Measurements from ENCODE around the gene NUMBL.

NUMBL gene

GRCh38 chr19:40681039-40681438 lies 9.4 kb downstream of the NUMBL start:
- Mint-ChIP-seq H3K4me1 (peaks cover 9% of the 10 kb centered on the region), H3K36me3 (ENCODE audit: low read depth) (peaks cover 47% of the 10 kb centered on the region), H3K9me3 (no peaks in the 10 kb centered on the region), H3K27me3 (ENCODE audit: low read depth) (no peaks in the 10 kb centered on the region), H3K27ac (no peak overlapping the region), H3K4me3 (no peak overlapping the region)
- no peak for TF ChIP-seq CTCF (IDR thresholded peaks at IDR 0.05; ENCODE audit: unreplicated experiment in 3 of 3)

DNA sequence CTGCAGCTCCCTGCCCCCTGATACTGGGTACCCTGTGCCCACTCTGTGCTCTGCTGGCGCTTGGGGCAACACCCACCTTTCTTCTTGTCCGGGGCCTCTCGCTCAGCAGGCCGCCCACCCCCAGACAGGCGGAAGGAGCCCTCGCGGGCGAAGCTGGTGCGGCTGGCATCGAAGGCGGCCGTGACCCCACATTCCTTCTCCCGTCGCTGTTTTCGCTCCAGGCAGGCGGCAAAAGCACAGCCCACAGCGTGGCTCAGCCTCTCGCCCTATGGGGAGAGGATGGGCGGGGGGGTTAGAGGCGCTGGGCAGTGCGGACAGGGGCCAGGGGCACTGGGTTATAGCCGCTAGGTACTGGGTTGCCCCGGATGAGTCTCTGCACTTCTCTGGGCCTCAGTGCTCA lies 13.3 kb downstream of the NUMBL start:
- Mint-ChIP-seq H3K9me3 (no peaks in the 10 kb centered on the region), H3K27me3 (ENCODE audit: low read depth) (no peaks in the 10 kb centered on the region), H3K4me3 (no peak overlapping the region), H3K4me1 (no peaks in the 10 kb centered on the region), H3K36me3 (ENCODE audit: low read depth) (peaks cover 33% of the 10 kb centered on the region), H3K27ac (no peak overlapping the region)
- TF ChIP-seq CTCF (IDR thresholded peaks at IDR 0.05; ENCODE audit: unreplicated experiment in 3 of 3), result no peak

DNA sequence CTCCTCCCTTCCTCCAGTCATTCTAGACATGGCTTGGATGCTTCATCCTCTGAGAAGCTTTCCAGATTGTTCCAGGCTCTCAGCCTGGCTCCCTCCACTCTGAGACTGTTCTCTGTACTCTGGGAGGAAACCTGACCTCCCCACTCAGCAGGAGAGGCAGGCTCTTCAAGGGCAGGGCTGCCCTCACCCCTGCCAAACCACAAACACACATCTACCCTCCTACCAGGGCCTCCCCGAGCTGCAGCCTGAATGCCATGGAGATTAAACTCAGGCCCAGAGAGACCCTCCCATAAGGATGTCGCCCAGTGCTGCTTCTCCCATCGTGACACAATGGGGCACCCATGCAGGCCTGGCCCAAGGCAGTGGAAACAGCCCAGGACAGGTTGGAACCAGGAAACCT lies 16.2 kb downstream of the NUMBL start:
- H3K4me1 Mint-ChIP-seq, result no peaks in the 10 kb centered on the region
- no peak overlapping the region for H3K27ac Mint-ChIP-seq
- H3K9me3 Mint-ChIP-seq, result peaks cover 3% of the 10 kb centered on the region
- H3K36me3 Mint-ChIP-seq (ENCODE audit: low read depth), result peaks cover 42% of the 10 kb centered on the region
- no peak for TF ChIP-seq CTCF (IDR thresholded peaks at IDR 0.05; ENCODE audit: unreplicated experiment in 3 of 3)
- H3K27me3 Mint-ChIP-seq (ENCODE audit: low read depth), result no peaks in the 10 kb centered on the region
- H3K4me3 Mint-ChIP-seq, result no peak overlapping the region

- H3K27ac Mint-ChIP-seq, result no peak overlapping the region
- TF ChIP-seq CTCF (IDR thresholded peaks at IDR 0.05; ENCODE audit: unreplicated experiment in 3 of 3), result no peak
- peaks cover 47% of the 10 kb centered on the region for H3K36me3 Mint-ChIP-seq (ENCODE audit: low read depth)
- no peak overlapping the region for H3K4me3 Mint-ChIP-seq
- no peaks in the 10 kb centered on the region for H3K27me3 Mint-ChIP-seq (ENCODE audit: low read depth)
- no peaks in the 10 kb centered on the region for H3K4me1 Mint-ChIP-seq
- peaks cover 3% of the 10 kb centered on the region for H3K9me3 Mint-ChIP-seq
Measured at GRCh38 chr19:40673397-40673796, 17.1 kb downstream of the NUMBL start.

- H3K36me3 Mint-ChIP-seq (ENCODE audit: low read depth), result peaks cover 45% of the 10 kb centered on the region
- H3K4me1 Mint-ChIP-seq, result no peaks in the 10 kb centered on the region
- H3K27me3 Mint-ChIP-seq (ENCODE audit: low read depth), result no peaks in the 10 kb centered on the region
- no peak overlapping the region for H3K4me3 Mint-ChIP-seq
- H3K9me3 Mint-ChIP-seq, result peaks cover 3% of the 10 kb centered on the region
- no peak for TF ChIP-seq CTCF (IDR thresholded peaks at IDR 0.05; ENCODE audit: unreplicated experiment in 3 of 3)
- H3K27ac Mint-ChIP-seq, result no peak overlapping the region
Measured at GRCh38 chr19:40672573-40673299, 17.7 kb downstream of the NUMBL start.

GRCh38 chr19:40672038-40672437 lies 18.4 kb downstream of the NUMBL start:
- peaks cover 43% of the 10 kb centered on the region for H3K36me3 Mint-ChIP-seq (ENCODE audit: low read depth)
- no peaks in the 10 kb centered on the region for H3K4me1 Mint-ChIP-seq
- peaks cover 3% of the 10 kb centered on the region for H3K9me3 Mint-ChIP-seq
- H3K27ac Mint-ChIP-seq, result no peak overlapping the region
- H3K4me3 Mint-ChIP-seq, result no peak overlapping the region
- H3K27me3 Mint-ChIP-seq (ENCODE audit: low read depth), result no peaks in the 10 kb centered on the region
- TF ChIP-seq CTCF (IDR thresholded peaks at IDR 0.05; ENCODE audit: unreplicated experiment in 3 of 3), result no peak

Data from nephron (organoid).